ENCODE data around the gene SPATA2.

SPATA2 gene

GRCh38 chr20:49910340-49910706 lies 5.0 kb downstream of the SPATA2 start:
- Histone ChIP-seq H3K79me2 (ENCODE audit: low read length) (peaks cover 72% of the 10 kb centered on the region), H2AFZ (ENCODE audit: low read length) (no peak overlapping the region), H3K9ac (ENCODE audit: low read length) (no peak overlapping the region), H3K4me3 (ENCODE audit: low read length) (no peak overlapping the region), H3K4me2 (ENCODE audit: low read depth, low read length) (no peak overlapping the region), H3K36me3 (replicated peaks; ENCODE audit: insufficient read depth, low read length) (no peaks in the 10 kb centered on the region), H3K27ac (ENCODE audit: low read length) (no peak overlapping the region), H3K4me1 (ENCODE audit: low read length) (peaks cover 11% of the 10 kb centered on the region), H4K20me1 (ENCODE audit: insufficient read depth, low read length) (no peaks in the 10 kb centered on the region), H3K9me2 (replicated peaks; ENCODE audit: insufficient read depth, low read length) (no peaks in the 10 kb centered on the region), H3K9me3 (replicated peaks; ENCODE audit: insufficient read depth, low read length) (no peaks in the 10 kb centered on the region), H3F3A (ENCODE audit: insufficient read depth, low read length) (0 out of 2 replicates have a peak, but pooled peaks cover 1% of the 10 kb centered on the region), H3K27me3 (replicated peaks; ENCODE audit: insufficient read depth, low read length) (no peaks in the 10 kb centered on the region)
- TF ChIP-seq EZH2 (optimal IDR thresholded peaks at IDR 0.05; ENCODE audit: low read depth, low read length) (no peak), EZH2phosphoT487 (IDR thresholded peaks at IDR 0.05; ENCODE audit: low read length) (no peak), CTCF (IDR thresholded peaks at IDR 0.05; ENCODE audit: low read length) (no peak)
- DNase-seq: no peak

- Histone ChIP-seq H2AFZ (ENCODE audit: low read length) (no peak overlapping the region), H3K4me1 (ENCODE audit: low read length) (peaks cover 11% of the 10 kb centered on the region), H3K9me3 (replicated peaks; ENCODE audit: insufficient read depth, low read length) (no peaks in the 10 kb centered on the region), H3K9ac (ENCODE audit: low read length) (no peak overlapping the region), H3K4me2 (ENCODE audit: low read depth, low read length) (no peak overlapping the region), H3K27me3 (replicated peaks; ENCODE audit: insufficient read depth, low read length) (no peaks in the 10 kb centered on the region), H3K36me3 (replicated peaks; ENCODE audit: insufficient read depth, low read length) (no peaks in the 10 kb centered on the region), H4K20me1 (ENCODE audit: insufficient read depth, low read length) (no peaks in the 10 kb centered on the region), H3K9me2 (replicated peaks; ENCODE audit: insufficient read depth, low read length) (no peaks in the 10 kb centered on the region), H3K79me2 (ENCODE audit: low read length) (peaks cover 66% of the 10 kb centered on the region), H3F3A (ENCODE audit: insufficient read depth, low read length) (no peaks in the 10 kb centered on the region), H3K27ac (ENCODE audit: low read length) (no peak overlapping the region), H3K4me3 (ENCODE audit: low read length) (no peak overlapping the region)
- no peak for DNase-seq
- TF ChIP-seq EZH2phosphoT487 (IDR thresholded peaks at IDR 0.05; ENCODE audit: low read length) (no peak), CTCF (IDR thresholded peaks at IDR 0.05; ENCODE audit: low read length) (0 out of 2 replicates have a peak, but pooled peaks have one; percentile 3), EZH2 (optimal IDR thresholded peaks at IDR 0.05; ENCODE audit: low read depth, low read length) (no peak)
These were observed 5.6 kb downstream of the SPATA2 start for GRCh38 chr20:49909499-49910339.

GRCh38 chr20:49908258-49908565 lies 7.1 kb downstream of the SPATA2 start:
- Histone ChIP-seq H3K9me2 (replicated peaks; ENCODE audit: insufficient read depth, low read length) (no peaks in the 10 kb centered on the region), H3K4me3 (ENCODE audit: low read length) (no peak overlapping the region), H3K79me2 (ENCODE audit: low read length) (peaks cover 51% of the 10 kb centered on the region), H3K4me1 (ENCODE audit: low read length) (no peaks in the 10 kb centered on the region), H3K9ac (ENCODE audit: low read length) (no peak overlapping the region), H3K9me3 (replicated peaks; ENCODE audit: insufficient read depth, low read length) (no peaks in the 10 kb centered on the region), H3K27ac (ENCODE audit: low read length) (no peak overlapping the region), H3K27me3 (replicated peaks; ENCODE audit: insufficient read depth, low read length) (no peaks in the 10 kb centered on the region), H2AFZ (ENCODE audit: low read length) (no peak overlapping the region), H3K36me3 (replicated peaks; ENCODE audit: insufficient read depth, low read length) (0 out of 2 replicates have a peak, but pooled peaks cover 3% of the 10 kb centered on the region), H4K20me1 (ENCODE audit: insufficient read depth, low read length) (no peaks in the 10 kb centered on the region), H3K4me2 (ENCODE audit: low read depth, low read length) (no peak overlapping the region), H3F3A (ENCODE audit: insufficient read depth, low read length) (no peaks in the 10 kb centered on the region)
- DNase-seq: no peak
- TF ChIP-seq EZH2phosphoT487 (IDR thresholded peaks at IDR 0.05; ENCODE audit: low read length): no peak
- TF ChIP-seq EZH2 (optimal IDR thresholded peaks at IDR 0.05; ENCODE audit: low read depth, low read length): no peak
- TF ChIP-seq CTCF (IDR thresholded peaks at IDR 0.05; ENCODE audit: low read length): no peak
